ENCODE results near the gene MAN2A2.

Gene MAN2A2

DNA sequence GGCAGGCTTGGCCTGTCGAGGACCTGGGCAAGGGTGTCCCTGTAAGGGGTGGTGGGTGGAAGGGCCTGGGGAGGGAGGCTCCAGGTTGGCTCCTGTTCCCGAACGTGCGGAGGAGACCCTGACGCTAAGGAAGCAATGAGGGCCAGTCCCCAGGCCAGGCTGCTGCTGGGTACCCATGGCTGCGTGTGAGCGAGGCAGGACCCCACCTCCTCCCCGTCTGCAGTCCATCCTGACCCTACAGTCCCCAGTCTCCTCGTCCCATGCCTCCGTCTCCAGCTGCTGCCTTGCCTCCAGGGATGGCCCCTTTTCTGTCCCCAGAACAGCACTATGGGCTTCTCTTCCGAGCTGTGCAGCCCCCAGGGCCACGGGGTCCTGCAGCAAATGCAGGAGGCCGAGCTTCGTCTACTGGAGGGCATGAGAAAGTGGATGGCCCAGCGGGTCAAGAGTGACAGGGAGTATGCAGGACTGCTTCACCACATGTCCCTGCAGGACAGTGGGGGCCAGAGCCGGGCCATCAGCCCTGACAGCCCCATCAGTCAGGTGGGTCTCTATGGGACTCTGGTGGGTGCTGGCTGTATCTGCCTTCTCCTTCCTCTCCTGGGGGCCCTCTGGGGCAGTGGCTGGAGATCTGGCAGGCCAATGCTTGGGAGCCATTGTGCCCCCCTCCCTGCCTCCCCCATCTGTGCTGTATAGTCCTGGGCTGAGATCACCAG is 18.2 kb upstream of the MAN2A2 start:
- Histone ChIP-seq H3K4me2 (ENCODE audit: low read length) (peak overlapping the region; percentile 1; the same call in 1 of the 2 replicates), H3K4me1 (ENCODE audit: insufficient read depth, low read length, severe bottlenecking) (no peaks in the 10 kb centered on the region), H3K27me3 (ENCODE audit: insufficient read depth, low read length) (no peaks in the 10 kb centered on the region; the same call in 1 of the 2 replicates), H4K20me1 (ENCODE audit: insufficient read depth, low read length) (no peaks in the 10 kb centered on the region), H3K27ac (ENCODE audit: low read depth, low read length, poor library complexity, severe bottlenecking) (no peak overlapping the region), H3K9me3 (ENCODE audit: low read length) (no peaks in the 10 kb centered on the region), H3K79me2 (ENCODE audit: insufficient read depth, low read length) (no peaks in the 10 kb centered on the region), H3K4me3 (ENCODE audit: low read depth, low read length, poor library complexity, severe bottlenecking) (no peak overlapping the region), H3K9me2 (ENCODE audit: low read depth, low read length) (no peaks in the 10 kb centered on the region), H3K36me3 (ENCODE audit: insufficient read depth, low read length) (no peaks in the 10 kb centered on the region), H3K9ac (ENCODE audit: low read length) (no peak overlapping the region), H3F3A (ENCODE audit: insufficient read depth, low read length) (no peaks in the 10 kb centered on the region), H2AFZ (ENCODE audit: low read length) (no peak overlapping the region)
- TF ChIP-seq EZH2 (IDR thresholded peaks at IDR 0.05; ENCODE audit: borderline replicate concordance, low read length) (no peak), CTCF (IDR thresholded peaks at IDR 0.05; ENCODE audit: low read length) (no peak)

- Histone ChIP-seq H3K9me3 (ENCODE audit: low read length) (no peaks in the 10 kb centered on the region), H3K9ac (ENCODE audit: low read length) (no peak overlapping the region), H2AFZ (ENCODE audit: low read length) (no peak overlapping the region), H3K4me1 (ENCODE audit: insufficient read depth, low read length, severe bottlenecking) (no peaks in the 10 kb centered on the region), H4K20me1 (ENCODE audit: insufficient read depth, low read length) (no peaks in the 10 kb centered on the region), H3K4me3 (ENCODE audit: low read depth, low read length, poor library complexity, severe bottlenecking) (no peak overlapping the region), H3K36me3 (ENCODE audit: insufficient read depth, low read length) (no peaks in the 10 kb centered on the region), H3F3A (ENCODE audit: insufficient read depth, low read length) (no peaks in the 10 kb centered on the region), H3K27me3 (ENCODE audit: insufficient read depth, low read length) (peaks cover 6% of the 10 kb centered on the region), H3K4me2 (ENCODE audit: low read length) (no peak overlapping the region), H3K27ac (ENCODE audit: low read depth, low read length, poor library complexity, severe bottlenecking) (no peak overlapping the region), H3K79me2 (ENCODE audit: insufficient read depth, low read length) (no peaks in the 10 kb centered on the region), H3K9me2 (ENCODE audit: low read depth, low read length) (no peaks in the 10 kb centered on the region)
- TF ChIP-seq EZH2 (IDR thresholded peaks at IDR 0.05; ENCODE audit: borderline replicate concordance, low read length): no peak
- peak; percentile 97 for TF ChIP-seq CTCF (IDR thresholded peaks at IDR 0.05; ENCODE audit: low read length)
These were observed 17.4 kb upstream of the MAN2A2 start for GRCh38 chr15:90885432-90886290.

- no peaks in the 10 kb centered on the region for H3K79me2 ChIP-seq (ENCODE audit: insufficient read depth, low read length)
- H3K9ac ChIP-seq (ENCODE audit: low read length): no peak overlapping the region
- H2AFZ ChIP-seq (ENCODE audit: low read length): no peak overlapping the region
- no peaks in the 10 kb centered on the region for H3K4me1 ChIP-seq (ENCODE audit: insufficient read depth, low read length, severe bottlenecking)
- H4K20me1 ChIP-seq (ENCODE audit: insufficient read depth, low read length): no peaks in the 10 kb centered on the region
- no peaks in the 10 kb centered on the region for H3K36me3 ChIP-seq (ENCODE audit: insufficient read depth, low read length)
- H3F3A ChIP-seq (ENCODE audit: insufficient read depth, low read length): no peaks in the 10 kb centered on the region
- no peak for TF ChIP-seq EZH2 (IDR thresholded peaks at IDR 0.05; ENCODE audit: borderline replicate concordance, low read length)
- TF ChIP-seq CTCF (IDR thresholded peaks at IDR 0.05; ENCODE audit: low read length): no peak
- H3K27ac ChIP-seq (ENCODE audit: low read depth, low read length, poor library complexity, severe bottlenecking): no peak overlapping the region
- H3K9me3 ChIP-seq (ENCODE audit: low read length): no peaks in the 10 kb centered on the region
- H3K4me2 ChIP-seq (ENCODE audit: low read length): no peak overlapping the region
- peaks cover 9% of the 10 kb centered on the region for H3K27me3 ChIP-seq (ENCODE audit: insufficient read depth, low read length)
- H3K9me2 ChIP-seq (ENCODE audit: low read depth, low read length): no peaks in the 10 kb centered on the region
- H3K4me3 ChIP-seq (ENCODE audit: low read depth, low read length, poor library complexity, severe bottlenecking): no peak overlapping the region
These were observed 16.8 kb upstream of the MAN2A2 start for GRCh38 chr15:90886291-90886614.

Data from OCI-LY1 (cell line).